Measurements from ENCODE around the gene PRC1.
"Not testable (repeated sequence)": the region's sequence is repeated elsewhere in the genome, so short reads cannot be mapped to it uniquely, and the experiment has no call there.

PRC1 gene

DNA sequence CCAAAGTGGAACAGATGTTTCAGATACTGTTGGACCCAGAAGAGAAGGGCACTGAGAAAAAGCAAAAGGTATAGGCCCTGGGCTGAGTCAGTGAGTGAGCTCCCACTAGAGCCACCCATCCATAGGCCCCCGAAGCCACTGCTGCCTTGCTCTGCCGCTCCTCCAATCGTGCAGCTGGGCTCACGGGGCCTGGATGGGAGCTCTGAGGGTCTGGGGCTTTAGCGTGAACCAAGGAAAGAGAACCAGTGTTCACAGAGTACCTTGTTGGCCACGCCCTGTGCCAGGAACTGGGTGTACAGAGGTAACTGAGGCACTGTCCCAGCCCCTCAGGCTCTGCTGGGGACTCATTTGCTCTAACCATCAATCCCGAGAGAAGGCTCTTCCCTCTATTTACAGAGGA lies 54.6 kb downstream of the PRC1 start:
- intact Hi-C loops (cut with DNase I): no loop called here
- peak in 2 of 10 donors; percentile 7 to 70 for DNase-seq

DNA sequence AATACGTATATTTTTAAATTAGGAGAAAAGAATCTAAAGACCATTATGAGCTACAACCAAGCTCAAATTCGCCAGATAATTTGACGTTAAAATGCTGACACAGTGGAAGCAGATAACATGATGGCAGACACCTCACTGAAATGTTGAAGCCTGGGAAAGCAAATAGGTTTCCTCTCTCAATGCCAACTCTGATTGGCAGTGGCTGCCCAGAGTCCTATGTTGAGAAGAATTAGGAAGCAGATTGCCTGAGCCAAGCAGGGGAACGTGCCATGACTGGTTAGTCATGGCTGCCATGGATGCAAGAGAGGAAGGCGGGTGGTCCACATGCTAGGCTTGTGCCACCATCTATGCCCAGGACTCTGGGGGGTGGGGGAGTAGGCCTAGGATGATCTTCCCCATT lies 56.1 kb downstream of the PRC1 start:
- DNase-seq: peak in 1 of 10 donors; percentile 22
- intact Hi-C loops (cut with DNase I): no loop called here

DNA sequence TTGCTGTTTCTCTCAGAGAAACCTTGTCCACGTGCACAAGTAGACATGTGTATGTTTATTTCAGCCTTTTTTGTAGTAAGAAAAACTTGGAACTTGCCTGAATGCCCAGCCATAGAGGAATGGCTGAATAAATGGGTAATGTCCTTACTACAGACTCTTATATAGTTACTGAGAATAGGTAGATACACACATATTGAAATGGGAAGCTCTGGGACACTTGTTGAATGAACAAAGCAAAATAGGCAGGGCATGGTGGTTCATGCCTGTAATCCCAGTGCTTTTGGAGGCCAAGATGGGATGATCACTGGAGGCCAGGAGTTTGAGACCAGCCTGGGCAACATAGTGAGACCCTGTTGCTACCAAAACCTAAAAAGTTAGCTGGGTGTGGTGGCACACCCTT lies 57.5 kb downstream of the PRC1 start:
- no peak for DNase-seq
- intact Hi-C loops (cut with DNase I): no loop called here

DNA sequence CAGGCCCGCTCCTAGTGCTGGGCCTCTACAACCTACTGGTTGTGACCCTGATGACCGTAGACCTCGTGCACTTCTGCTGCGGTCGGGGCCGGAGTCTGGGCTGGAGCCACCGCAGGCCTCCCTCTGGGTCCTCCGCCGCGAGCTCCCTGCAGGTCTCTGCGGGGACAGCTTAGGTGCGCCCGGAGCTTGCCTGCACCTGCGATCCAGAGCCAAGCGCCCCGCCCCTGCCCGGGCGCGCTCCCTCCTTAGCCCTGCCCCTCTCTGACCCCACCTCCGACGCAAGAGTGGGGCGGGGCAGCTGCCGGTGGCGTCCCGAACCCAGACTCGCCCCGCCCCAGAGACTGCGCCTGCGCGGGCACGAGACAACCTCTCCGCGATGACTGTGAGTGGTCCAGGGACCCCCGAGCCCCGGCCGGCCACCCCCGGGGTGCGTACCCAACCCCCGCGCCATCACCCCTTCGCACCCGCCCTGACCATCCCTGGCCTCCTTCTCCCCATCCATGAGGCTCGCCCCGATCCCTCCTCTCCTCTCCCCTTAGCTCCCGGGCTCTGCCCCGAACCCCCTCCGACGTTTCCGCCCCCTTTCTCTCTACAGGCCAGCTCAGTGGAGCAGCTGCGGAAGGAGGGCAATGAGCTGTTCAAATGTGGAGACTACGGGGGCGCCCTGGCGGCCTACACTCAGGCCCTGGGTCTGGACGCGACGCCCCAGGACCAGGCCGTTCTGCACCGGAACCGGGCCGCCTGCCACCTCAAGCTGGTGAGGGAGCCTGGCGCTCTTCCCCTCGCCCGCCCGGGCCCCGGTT lies 59.2 kb downstream of the PRC1 start, which contains the start of gene UNC45A:
Gene UNC45A, plus strand, starts transcription at position 337 of the 803 bp plus-strand sequence. Its CDS starts 40 bp downstream, at position 377.
- DNase-seq: peak; percentile 81 to 99 (median 92)
- intact Hi-C loops (cut with DNase I): loop anchor here (1.0 to 2.0 kb wide), 2 partner anchors 33 to 286 kb away; no protein-coding TSS in a partner anchor

DNA sequence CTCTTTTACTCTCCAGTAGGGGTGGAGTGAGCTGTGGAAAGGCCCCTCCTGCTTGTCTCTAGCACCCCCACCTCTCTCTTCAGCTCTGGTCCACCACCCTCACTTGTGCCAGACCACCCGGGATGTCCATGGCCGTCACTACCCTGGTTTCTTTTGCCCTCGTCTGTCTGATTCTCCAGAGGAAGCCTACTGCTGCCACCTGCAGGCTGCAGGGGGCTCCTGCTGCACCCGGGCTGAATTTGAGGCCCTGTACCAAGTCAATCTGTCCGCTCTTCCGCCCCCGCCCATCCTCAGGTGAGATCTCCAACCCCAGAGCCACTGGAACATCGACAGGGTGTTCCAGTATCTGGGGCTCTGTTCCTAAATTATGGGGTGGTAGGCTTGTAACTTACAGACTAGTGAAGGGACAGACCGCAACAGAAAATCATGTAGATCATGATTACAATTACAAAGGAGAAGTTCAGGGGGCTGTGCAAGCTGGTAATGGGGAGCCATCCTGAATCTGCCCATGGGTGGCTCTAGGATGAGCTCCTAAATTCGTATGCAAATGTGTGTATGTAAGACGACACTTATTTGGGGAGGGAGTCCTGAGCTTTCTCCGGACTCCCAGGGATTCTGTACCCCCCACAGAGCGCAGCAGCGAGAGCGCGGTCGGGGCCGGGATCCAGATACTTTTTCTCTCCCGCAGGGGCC lies 59.9 kb downstream of the PRC1 start:
- DNase-seq: peak; percentile 72 to 97 (median 89)

DNA sequence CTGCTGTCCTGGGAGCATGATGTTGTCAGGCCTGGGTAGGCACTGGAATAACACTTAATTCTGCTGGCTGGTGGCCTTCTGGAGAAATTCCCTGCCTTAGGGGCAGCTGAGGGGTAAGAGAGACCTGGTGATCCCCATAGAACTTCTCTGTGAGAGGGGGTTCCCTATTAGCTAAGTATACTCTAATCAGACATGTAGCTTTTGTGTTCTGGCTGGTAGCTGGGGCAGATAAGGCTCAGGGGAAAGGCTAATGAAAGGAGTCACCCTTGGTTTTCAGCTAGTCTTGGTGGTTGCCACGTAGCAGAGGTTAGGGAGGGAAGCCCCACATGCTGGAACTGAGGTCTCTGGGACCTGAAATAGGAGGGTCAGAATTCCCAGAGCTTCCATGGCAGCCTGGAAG lies 61.0 kb downstream of the PRC1 start:
- DNase-seq: peak in 1 of 10 donors; percentile 4
- intact Hi-C loops (cut with DNase I): no loop called here

More for the DNA sequence above, 59.9 kb downstream of the PRC1 start:
- intact Hi-C loops (cut with DNase I): loop anchor here (2.0 kb wide), 1 partner anchor 286 kb away; no protein-coding TSS in a partner anchor

DNA sequence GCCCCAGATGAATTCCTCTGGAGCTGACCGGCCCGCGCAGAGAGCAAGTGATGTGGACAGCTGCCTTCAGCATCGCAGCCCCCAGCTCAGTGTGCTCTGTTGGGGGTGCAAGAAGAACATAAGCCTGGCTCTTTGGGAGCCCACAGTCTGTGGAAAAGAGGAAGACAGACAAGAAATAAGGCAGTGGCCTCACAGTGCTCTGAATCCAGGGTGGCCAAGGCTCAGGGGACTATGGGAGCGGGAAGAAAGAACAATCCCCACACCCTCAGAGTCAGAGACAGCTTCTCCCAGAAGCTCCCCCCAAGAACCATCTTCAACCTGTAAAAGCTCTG lies 61.7 kb downstream of the PRC1 start:
- no peak for DNase-seq
- intact Hi-C loops (cut with DNase I): no loop called here

DNA sequence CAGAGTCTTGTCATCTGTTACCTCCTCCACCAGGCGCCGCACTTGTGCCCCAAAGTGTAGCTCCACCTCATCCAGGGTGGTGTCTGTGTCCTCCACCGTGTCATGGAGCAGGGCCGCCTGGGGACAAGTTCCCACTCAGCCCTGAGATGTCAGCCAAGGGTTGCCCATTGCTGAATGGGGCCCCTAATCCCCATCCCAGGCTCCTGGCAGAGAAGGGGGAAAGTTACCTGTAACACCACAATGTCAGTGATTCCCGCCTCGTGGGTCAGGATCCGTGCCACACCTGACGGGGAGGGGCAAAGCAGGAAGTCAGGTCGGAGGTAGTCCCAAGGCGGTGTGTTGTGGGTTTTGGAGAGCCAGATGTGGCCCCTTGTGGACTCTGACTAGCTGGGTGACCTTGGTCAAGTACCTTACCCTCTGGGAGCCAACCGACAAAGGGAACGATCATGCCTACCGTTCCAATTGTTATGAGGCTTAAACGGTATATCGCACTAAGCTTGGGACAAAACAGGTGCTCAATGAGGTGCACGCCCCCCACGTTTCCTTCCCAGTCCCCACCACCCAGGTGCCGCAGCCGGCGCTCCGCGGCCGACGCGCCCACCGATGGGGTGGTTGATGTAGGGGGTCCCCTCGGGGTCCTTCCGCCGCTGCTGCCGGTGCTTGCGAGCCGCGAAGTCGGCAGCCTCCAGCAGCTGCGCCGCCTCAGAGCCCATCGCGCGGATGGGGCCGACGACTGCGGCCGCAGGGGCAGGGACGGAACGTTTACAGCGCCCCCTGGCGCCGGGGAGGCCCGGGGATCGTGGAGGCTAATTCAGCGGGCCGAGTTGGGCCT lies 62.3 kb downstream of the PRC1 start, which contains the start of gene HDDC3:
Gene HDDC3, minus strand, starts transcription at position 722 of the 832 bp plus-strand sequence. Its CDS starts 9 bp downstream, at position 713.
- intact Hi-C loops (cut with DNase I): loop anchor here (2.0 kb wide), 1 partner anchor 29 kb away; the partner anchor contains the start of gene MAN2A2
- peak; percentile 78 to 98 (median 92) for DNase-seq

DNA sequence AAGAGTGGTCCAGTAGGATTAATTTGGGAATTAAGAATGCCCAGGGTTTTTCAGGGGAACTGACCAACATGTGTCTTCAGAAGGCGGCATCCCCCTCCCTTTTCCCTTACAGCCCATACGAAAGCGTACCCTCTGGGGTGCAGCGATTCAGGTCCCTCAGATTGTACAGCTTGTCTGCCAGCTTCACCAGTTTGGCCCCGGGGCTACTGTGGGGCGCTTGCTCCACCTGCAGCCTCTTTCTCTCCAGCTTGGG lies 62.8 kb downstream of the PRC1 start:
- no peak for DNase-seq
- intact Hi-C loops (cut with DNase I): loop anchor here (2.0 kb wide), 1 partner anchor 29 kb away; the partner anchor contains the start of gene MAN2A2

DNA sequence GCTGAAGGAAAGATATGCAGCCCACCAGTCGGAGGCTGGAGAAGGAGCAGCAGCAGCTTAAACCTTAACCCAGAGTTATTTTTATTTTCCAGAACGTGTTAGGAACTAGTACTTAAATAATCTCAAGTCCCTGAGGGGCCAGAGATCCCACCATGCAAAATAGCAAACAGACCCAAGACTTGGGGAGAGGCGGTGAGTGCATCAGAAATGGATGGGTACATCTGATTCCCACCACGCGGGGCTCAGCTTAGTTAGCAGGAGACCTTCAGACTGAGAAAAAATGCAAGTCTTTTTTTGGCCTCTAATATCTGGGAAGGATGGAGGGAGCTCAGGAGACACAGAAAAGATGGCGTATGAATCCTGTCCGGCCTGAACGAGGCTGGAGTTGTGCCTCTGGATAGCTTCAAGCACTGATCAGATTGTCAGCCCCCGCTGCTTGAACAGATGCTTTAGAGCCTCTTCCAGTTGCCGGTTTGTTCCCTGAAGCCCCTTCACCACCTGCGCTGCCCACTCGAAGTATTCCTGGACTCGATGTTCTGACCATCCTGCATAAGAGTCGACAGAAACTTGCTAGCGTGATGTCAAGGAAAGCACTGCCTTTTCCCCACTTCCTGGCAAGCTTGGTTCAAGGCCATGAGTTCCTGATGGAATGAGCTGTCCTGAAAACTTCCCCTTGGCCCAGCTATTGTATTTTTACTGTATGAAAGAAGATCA lies 63.3 kb downstream of the PRC1 start:
- intact Hi-C loops (cut with DNase I): loop anchor here (2.0 kb wide), 1 partner anchor 28 kb away; the partner anchor contains the start of gene MAN2A2

DNA sequence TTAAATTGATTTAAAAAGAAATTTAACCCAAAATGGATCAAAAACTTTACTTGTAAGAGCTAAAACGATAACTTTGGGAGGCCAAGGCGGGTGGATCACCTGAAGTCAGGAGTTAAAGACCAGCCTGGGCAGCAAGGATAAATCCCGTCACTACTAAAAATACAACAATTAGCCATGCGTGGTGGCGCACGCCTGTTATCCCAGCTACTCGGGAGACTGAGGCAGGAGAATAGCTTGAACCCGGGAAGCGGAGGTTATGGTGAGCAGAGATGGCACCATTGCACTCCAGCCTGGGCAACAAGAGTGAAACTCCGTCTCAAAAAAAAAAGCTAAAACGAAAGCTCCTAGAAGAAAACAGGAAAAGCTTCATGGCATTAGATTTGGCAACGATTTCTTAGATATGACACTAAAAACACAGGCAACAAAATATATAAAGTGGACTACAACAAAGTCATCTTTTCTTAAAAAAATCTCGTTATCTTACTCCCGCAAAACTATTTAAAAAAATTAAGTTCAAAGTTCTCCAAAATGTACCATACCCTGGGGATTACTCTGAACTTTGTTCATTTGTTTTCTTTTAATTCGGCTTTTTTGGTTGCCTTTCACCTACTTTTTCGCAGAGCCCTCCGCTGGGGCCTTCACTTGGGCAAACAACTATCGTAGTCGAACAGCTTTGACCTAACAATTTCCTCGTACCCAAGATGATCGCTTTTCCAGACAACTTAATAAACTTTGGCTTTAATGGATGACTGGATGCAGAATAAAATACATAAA lies 64.9 kb downstream of the PRC1 start:
- peak in 1 of 10 donors; percentile 16 for DNase-seq
- intact Hi-C loops (cut with DNase I): loop anchor here (2.0 kb wide), 1 partner anchor 27 kb away; the partner anchor contains the start of gene MAN2A2

More for the DNA sequence above, 63.3 kb downstream of the PRC1 start:
- DNase-seq: peak in 1 of 10 donors; percentile 49

DNA sequence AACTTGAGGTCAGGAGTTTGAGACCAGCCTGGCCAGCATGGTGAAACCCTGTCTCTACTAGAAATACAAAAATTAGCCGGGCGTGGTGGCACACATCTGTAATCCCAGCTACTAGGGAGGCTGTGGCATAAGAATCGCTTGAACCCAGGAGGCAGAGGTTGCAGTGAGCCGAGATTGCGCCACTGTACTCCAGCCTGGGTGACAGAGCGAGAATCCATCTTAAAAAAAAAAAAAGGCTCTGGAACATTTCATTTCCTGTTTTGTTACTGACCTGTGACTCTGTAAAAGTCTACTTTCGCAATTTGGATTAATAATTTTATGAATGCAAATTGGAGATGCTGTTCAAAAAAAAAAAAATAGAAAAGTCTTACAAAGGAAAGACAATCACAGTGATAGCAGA lies 66.2 kb downstream of the PRC1 start:
- intact Hi-C loops (cut with DNase I); DNase-seq: not testable (repeated sequence)

DNA sequence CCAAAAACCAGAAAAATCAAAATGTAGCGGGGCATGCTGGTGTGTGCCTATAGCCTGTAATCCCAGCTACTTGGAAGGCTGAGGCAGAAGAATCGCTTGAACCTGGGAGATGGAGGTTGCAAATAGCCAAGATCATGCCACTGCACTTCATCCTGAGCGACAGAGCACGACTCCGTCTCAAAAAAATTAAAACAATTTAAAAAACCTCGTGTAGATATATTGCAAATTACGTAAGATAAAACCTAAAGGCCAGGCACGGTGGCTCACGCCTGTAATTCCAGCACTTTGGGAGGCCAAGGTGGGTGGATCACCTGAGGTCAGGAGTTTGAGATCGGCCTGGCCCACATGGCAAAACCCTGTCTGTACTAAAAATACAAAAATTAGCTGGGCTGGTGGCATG lies 67.6 kb downstream of the PRC1 start:
- intact Hi-C loops (cut with DNase I): not testable (repeated sequence)
- peak in 1 of 10 donors; percentile 12 for DNase-seq

DNA sequence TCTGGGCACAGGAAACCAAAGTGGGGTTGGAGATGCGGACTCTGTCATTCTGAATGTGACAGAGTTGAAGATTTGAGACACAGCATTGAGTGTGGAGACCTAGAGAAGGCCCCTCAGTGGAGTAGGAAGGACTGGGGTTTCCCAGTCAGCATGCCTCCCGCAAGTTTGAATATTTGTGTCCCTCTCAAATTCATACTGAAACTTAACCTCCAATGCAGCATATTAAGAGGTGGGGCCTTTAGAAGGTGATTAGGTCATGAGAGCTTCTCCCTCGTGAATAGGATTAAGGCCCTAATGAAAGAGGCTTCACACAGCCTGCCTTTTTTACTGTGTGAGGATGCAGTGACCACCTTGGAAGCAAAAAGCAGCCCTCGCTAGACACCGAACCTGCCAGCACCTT lies 70.0 kb downstream of the PRC1 start:
- no peak for DNase-seq
- intact Hi-C loops (cut with DNase I): no loop called here

DNA sequence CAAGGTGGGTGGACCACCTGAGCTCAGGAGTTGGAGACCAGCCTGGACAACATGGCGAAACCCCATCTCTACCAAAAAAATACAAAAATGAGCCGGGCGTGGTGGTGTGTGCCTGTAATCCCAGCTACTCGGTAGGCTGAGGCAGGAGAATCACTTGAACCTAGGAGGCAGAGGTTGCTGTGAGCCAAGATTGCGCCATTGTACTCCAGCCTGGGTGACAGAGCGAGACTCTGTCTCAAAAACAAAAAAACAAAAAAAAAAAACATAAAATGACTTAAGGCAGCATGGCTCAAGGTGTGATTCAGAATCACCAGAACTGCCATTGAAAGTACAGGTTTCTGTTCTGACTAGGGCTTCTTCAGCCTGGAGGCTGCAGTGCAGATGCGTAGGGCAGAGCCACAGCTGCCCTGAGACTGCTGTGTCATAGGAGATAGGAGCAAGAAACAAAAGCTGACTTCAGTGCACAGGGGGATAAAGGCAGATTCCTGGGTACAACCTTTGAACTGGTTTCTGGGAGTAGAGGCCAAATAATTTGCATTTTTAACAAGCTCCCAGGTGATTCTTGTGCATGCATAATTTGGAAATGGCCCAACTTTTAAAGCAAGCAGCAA lies 71.5 kb downstream of the PRC1 start:
- peak in 1 of 10 donors; percentile 43 for DNase-seq
- intact Hi-C loops (cut with DNase I): not testable (repeated sequence)

DNA sequence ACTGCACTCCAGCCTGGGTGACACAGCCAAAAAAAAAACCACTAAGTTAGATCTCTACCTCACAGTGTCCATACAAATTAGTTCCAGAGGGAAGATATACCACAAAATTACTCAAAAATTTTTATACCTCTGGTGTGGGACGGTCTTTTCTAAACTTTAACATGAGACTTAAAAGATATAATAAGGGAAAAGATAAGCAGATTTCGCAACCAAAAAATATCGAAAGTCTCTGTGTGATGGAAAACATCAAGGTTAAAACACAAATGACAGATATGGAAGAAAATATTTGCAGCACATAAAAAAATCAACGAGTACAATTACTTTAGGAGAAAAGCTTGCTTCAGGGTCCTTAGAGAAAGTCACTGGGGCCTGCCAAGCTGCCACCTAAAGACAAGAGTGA lies 72.4 kb downstream of the PRC1 start:
- DNase-seq: no peak
- intact Hi-C loops (cut with DNase I): no loop called here

DNA sequence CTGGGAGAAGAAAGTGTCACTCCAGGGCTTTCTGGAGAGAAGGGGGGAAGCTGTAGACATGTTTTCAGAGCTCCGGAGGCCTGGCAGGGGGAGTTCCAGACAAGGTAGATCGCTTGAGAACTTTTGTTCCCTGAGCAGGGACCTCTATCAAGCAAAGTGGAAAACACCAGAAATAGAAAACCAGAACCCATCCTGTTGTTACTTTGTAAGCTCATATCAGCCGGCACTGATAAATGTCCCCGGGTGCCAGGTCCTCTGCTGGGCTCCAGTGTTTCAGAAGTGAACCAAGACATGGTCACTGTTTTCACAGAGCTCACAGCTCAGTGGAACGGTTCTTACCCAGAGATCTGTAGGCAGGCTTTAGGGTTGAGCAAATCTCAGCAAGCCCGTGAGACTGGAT lies 75.5 kb downstream of the PRC1 start:
- intact Hi-C loops (cut with DNase I): no loop called here
- no peak for DNase-seq

DNA sequence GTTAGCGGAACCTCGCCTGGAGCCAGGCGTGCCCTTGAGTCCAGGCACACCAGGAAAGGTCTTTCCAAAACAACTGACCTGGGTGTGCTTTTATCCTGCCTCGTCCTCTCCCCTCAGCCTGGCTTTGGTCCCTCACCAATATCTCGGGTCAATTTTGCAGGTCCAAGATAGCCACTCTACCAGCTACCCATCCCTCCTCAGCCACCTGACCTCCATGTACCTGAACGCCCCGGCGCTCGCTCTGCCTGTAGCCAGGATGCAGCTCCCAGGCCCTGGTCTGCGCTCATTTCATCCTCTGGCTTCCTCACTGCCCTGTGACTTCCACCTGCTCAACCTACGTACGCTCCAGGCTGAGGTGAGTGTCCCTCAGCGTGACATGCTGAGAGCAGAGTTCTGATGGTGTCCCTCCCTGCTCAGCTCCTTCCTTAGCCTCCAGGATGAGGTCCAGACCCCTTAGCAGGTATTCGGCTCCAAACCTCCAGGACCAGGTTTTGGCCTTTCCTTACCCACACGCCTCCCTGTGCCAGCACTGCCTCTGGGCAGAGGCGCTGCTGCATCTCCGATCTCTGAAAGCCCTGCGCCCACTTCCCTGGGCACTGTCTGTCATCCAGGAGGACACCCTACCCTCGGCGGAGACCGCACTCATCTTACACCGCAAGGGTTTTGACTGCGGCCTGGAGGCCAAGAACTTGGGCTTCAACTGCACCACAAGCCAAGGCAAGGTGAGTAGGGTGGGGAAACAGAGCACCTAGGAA lies 76.1 kb downstream of the PRC1 start:
- peak in 2 of 10 donors; percentile 5 to 72 for DNase-seq
- intact Hi-C loops (cut with DNase I): no loop called here
